ENCODE data around the gene MAP1LC3A.

MAP1LC3A gene

DNA sequence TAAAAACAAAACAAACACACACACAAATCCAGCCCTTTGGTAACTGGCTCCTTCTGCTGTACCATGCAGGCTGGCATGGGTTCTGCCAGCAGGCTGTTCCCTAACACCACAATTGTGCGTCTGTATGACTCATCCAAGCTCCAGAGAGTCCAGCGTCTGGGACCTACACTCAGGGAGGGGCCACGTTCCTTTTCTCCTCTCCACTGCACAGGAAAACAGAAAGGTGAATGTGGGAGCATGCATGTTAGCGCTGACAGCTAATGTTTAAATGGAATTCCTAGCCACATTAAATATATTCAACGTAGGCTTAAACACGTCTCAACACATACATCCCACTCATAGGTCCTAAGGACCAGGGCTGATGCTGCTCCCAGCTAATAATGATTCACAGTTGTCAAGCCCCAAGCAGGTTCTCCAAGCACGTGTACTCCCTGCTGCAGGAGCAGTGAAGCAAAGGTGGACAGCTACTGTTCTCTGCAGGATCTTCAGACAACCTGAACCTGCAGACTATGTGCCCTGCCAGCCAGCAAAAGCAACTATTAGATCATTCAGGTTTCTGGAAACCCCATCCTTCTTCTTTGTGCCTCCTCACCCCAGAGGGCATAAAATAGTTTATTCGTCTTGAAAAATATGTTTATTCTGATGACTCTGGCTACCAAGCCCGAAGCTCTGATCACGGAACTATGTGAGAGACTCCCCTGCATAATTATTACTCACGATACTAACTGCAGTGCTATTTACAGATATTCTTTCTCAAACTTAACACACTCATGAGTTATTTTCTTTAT lies 20.9 kb downstream of the MAP1LC3A start:
- DNase-seq = no peak

GRCh38 chr20:34579979-34580940 lies 21.7 kb downstream of the MAP1LC3A start:
- DNase-seq = no peak

GRCh38 chr20:34581341-34582184 lies 23.0 kb downstream of the MAP1LC3A start:
- no peak for DNase-seq

- DNase-seq = no peak
Observed at GRCh38 chr20:34582221-34582620, 23.7 kb downstream of the MAP1LC3A start.

DNA sequence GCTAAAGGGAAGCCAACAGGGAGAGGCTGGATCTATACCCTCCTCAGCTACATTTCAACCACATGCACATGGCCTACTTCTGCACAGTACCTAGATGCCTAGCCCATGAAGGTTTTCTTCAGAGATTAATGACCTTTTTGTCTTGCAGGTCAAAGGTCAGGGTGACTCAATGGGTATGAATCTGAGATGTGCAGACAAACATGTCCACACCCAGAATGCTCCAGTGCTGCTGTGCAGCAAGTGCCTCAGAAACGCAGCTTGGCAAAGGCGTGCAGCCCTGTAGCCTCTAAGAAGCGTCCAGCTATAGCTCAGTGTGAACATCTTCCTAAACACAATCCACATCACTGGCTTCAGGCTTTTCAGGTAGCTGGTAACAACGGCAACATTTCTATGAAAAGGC lies 24.4 kb downstream of the MAP1LC3A start:
- DNase-seq = no peak

DNA sequence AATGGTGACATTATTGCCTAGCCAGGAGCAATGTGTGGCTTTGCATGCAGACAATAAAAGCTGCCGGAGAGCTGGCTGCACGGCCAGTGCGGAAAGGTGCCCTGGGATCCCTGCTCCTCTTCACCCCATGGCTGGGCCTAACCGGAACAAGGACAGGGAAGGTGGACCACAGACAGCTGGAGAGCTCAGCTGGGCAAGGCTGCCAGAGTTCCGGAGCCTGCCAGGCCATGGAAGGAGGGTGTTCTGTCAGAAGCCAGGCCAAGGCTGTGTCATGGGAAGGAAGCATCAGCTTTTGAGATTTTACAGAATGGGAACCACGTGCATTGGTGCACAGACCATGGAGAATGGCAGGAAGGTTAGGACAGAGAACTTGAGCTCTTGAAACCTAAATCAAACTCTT lies 25.0 kb downstream of the MAP1LC3A start:
- DNase-seq = no peak

- DNase-seq = no peak
Observed at GRCh38 chr20:34585019-34585418, 26.5 kb downstream of the MAP1LC3A start.

GRCh38 chr20:34586488-34587163 lies 28.1 kb downstream of the MAP1LC3A start:
- DNase-seq = no peak

- no peak for DNase-seq
Observed at GRCh38 chr20:34595377-34596184, 37.1 kb downstream of the MAP1LC3A start.

- no peak for DNase-seq
Observed at GRCh38 chr20:34600892-34601653, 42.6 kb downstream of the MAP1LC3A start.

- DNase-seq = no peak
Observed at GRCh38 chr20:34604980-34605788, 46.7 kb downstream of the MAP1LC3A start.

GRCh38 chr20:34607066-34607465 lies 48.5 kb downstream of the MAP1LC3A start:
- DNase-seq = no peak

Measured in GF-D8 (cell line).